Measurements from ENCODE around the gene DPCD. TPM values are rescaled to one million over a fixed set of nuclear protein-coding genes. Genes with fewer than 3 reads are reported as not detected.

DPCD gene
- total and polyA plus RNA-seq, 8 donors = 4.7 to 17.0 (median 7.1) TPM

DNA sequence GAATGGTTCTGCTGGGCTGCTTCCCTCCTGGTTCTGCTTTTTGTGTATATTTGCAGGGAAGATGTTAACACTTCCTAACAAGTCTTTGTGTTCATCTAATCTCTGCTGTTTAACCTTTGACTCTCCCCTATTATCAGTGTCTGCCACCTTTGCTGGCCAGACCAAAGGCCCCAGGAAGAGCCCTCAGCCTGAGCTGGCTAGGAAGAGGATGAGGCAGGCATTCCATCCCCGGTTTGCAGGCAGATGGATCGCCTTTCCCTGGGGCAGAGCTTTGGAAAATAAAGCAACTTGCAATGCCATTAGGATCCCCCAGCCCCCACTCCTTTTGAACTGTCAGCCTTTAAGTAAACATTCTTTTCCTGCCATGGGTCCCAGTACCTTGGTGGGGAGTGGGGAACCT is 19.0 kb downstream of the DPCD start:
- Histone ChIP-seq H3K4me3 (no peak overlapping the region), H3K4me1 (no peaks in the 10 kb centered on the region), H3K27ac (no peak overlapping the region), H3K36me3 (peaks cover 0 to 22% (median 17%) of the 10 kb centered on the region in 3 donors), H3K27me3 (no peaks in the 10 kb centered on the region), H3K9me3 (no peaks in the 10 kb centered on the region)
- DNase-seq (no peak), ATAC-seq (no peak), FAIRE-seq (no peak)
- WGBS, 2 donors = 64 to 66% methylated on average over 2 of the region's 2 CpGs
- TF ChIP-seq, protein P1, sequence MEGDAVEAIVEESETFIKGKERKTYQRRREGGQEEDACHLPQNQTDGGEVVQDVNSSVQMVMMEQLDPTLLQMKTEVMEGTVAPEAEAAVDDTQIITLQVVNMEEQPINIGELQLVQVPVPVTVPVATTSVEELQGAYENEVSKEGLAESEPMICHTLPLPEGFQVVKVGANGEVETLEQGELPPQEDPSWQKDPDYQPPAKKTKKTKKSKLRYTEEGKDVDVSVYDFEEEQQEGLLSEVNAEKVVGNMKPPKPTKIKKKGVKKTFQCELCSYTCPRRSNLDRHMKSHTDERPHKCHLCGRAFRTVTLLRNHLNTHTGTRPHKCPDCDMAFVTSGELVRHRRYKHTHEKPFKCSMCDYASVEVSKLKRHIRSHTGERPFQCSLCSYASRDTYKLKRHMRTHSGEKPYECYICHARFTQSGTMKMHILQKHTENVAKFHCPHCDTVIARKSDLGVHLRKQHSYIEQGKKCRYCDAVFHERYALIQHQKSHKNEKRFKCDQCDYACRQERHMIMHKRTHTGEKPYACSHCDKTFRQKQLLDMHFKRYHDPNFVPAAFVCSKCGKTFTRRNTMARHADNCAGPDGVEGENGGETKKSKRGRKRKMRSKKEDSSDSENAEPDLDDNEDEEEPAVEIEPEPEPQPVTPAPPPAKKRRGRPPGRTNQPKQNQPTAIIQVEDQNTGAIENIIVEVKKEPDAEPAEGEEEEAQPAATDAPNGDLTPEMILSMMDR (IDR thresholded peaks at IDR 0.05) = no peak
- intact Hi-C loops (cut with DNase I) = no loop called here

DNA sequence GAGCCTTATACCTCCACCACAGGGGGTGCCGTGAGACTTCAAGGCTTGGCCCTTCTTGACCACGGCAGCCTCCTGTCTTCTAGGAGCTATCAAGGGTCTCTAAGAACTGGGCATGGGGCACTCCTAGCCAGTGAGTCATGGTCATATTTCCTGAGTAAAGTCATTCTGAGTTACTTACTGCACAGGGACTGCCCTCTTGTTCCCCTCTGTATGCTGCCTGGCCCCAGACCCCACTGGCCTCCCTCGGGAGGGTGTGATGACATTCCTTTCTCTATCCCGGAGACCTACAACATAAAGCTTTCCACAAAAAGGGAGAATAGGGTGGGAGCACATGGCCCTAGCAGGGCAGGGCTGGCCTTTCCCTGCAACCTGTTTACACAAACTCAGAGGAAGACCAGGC is 21.4 kb downstream of the DPCD start:
- Histone ChIP-seq H3K27me3 (no peaks in the 10 kb centered on the region), H3K27ac (no peak overlapping the region), H3K36me3 (peaks cover 0 to 23% (median 17%) of the 10 kb centered on the region in 3 donors), H3K9me3 (no peaks in the 10 kb centered on the region), H3K4me1 (no peaks in the 10 kb centered on the region), H3K4me3 (no peak overlapping the region)
- WGBS, 2 donors = 90 to 94% methylated on average over 4 of the region's 4 CpGs
- intact Hi-C loops (cut with DNase I) = no loop called here
- no peak for DNase-seq
- ATAC-seq = no peak
- TF ChIP-seq, protein P1 (IDR thresholded peaks at IDR 0.05) = no peak
- FAIRE-seq = no peak

DNA sequence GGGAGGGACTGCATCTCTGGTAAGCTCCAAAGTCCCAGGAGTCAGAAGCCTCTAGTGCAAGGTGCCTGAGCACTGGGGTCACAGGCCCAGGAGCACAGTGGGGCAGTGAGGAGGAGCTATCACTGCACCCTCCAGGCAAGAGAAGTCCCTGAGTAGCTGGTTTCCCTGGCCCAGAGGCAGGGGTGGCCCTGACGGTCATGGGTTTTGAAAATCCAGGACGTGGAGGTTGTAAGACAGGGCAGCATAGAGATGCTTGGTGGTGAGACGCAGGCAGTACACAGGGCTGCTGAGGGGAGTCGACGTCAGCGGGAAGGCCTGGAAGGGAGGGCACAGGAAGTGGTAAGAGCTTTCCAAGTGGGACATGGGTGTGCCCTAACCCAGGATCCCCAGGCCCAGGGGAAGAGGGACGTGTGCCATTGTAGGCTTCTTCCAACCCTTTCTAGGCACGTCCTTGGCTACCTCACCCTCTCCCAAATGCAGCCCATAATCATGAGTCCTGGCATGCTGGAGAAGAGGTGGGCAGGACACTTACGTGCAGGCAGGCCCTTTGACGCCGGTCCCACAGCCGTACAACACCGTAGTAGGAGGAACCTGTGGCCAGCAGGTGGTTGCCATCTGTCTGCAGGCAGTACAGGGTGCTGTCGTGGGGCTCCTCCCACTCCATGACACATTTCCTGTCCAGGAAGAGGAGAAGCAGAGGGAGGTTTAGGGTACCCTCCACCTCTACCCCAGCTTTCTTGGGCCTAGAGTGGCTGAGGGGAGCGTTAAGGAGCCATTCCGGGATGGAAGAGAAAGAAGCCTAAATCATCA is 23.2 kb downstream of the DPCD start:
- FAIRE-seq = no peak
- no peak for DNase-seq
- no peak overlapping the region for H3K27ac ChIP-seq
- WGBS, 2 donors = 83 to 90% methylated on average over 16 of the region's 16 CpGs
- H3K36me3 ChIP-seq = peaks cover 0 to 17% (median 16%) of the 10 kb centered on the region in 3 donors
- intact Hi-C loops (cut with DNase I) = loop anchor here in 1 of 3 donors (10.0 kb wide), 1 partner anchor 164 kb away; the partner anchor contains the start of gene FGF8
- TF ChIP-seq, protein P1 (IDR thresholded peaks at IDR 0.05) = no peak
- H3K4me3 ChIP-seq = no peak overlapping the region
- H3K9me3 ChIP-seq = no peaks in the 10 kb centered on the region
- H3K27me3 ChIP-seq = no peaks in the 10 kb centered on the region
- no peaks in the 10 kb centered on the region for H3K4me1 ChIP-seq
- no peak for ATAC-seq

DNA sequence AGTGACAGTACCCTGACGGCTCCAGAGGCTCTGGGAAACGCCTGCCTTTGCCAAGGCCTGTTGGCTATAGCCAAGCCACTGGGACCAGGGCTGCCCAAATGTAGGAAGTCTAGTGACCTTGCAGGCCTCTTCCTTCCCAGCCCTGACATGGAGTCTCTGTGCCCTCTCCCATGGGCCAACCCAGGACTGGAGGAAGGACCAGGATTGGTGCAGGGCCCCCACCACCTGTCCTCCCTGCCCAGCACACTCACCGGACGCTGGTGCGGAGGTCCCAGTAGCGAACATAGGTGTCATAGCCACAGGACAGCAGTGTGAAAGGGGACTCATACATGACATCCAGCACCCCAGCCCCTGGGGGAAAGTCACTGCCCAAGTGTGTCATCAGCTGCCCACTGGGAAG is 24.0 kb downstream of the DPCD start:
- Histone ChIP-seq H3K27me3 (no peaks in the 10 kb centered on the region), H3K27ac (no peak overlapping the region), H3K36me3 (peaks cover 0 to 17% (median 16%) of the 10 kb centered on the region in 3 donors), H3K4me3 (no peak overlapping the region), H3K9me3 (no peaks in the 10 kb centered on the region), H3K4me1 (no peaks in the 10 kb centered on the region)
- TF ChIP-seq, protein P1 (IDR thresholded peaks at IDR 0.05) = no peak
- DNase-seq = no peak
- ATAC-seq = no peak
- intact Hi-C loops (cut with DNase I) = loop anchor here in 1 of 3 donors (10.0 kb wide), 1 partner anchor 163 kb away; the partner anchor contains the start of gene FGF8
- no peak for FAIRE-seq
- 90 to 94% methylated on average over 6 of the region's 6 CpGs for WGBS, 2 donors

DNA sequence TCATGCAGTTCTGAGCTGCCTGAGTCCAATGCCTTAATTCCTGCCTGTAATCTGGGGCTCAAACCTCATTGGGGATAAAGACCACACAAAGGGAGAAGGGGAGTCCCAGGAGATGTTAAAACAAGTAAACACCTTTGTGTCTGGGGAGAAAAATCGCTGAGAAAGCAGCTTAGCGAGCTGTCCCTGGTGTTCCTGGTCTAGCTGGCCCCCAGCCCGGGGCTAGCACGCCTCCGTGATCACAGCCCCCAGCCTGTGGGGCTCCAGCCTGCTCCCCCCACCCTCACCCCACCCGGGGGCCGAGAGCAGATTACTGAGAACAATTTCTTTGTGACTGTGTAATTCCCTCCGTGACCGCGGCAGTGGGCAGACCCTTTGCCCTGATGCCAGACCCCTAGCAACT is 24.8 kb downstream of the DPCD start:
- intact Hi-C loops (cut with DNase I) = loop anchor here in 1 of 3 donors (10.0 kb wide), 1 partner anchor 162 kb away; the partner anchor contains the start of gene FGF8
- H3K4me3 ChIP-seq = no peak overlapping the region
- no peaks in the 10 kb centered on the region for H3K27me3 ChIP-seq
- no peak overlapping the region for H3K27ac ChIP-seq
- DNase-seq (no peak), ATAC-seq (no peak), FAIRE-seq (no peak)
- peaks cover 0 to 17% (median 16%) of the 10 kb centered on the region in 3 donors for H3K36me3 ChIP-seq
- WGBS, 2 donors = 77 to 83% methylated on average over 10 of the region's 10 CpGs
- no peaks in the 10 kb centered on the region for H3K9me3 ChIP-seq
- TF ChIP-seq, protein P1 (IDR thresholded peaks at IDR 0.05) = no peak
- no peaks in the 10 kb centered on the region for H3K4me1 ChIP-seq

All from pancreas (tissue), 10 donors.